Ovary (tissue), 9 donors: ENCODE results near the gene ZDHHC24. TPM values are rescaled to one million over a fixed set of nuclear protein-coding genes. Genes with fewer than 3 reads are reported as not detected.
A peak's percentile ranks its signal among the peaks of the same experiment; 100 is the strongest.

Source experiments
- DNase-seq, 5 donors: peaks; one replicate each; pipeline ENCODE4 v3.0.0-alpha.2; 2019 to 2020
- H3K27ac ChIP-seq, 2 donors: fragments of 200-600 bp; one replicate each; pipeline versions ENCODE4 v1.5.1 to v1.8.0; 2019 to 2022
- H3K27me3 ChIP-seq: fragments of 200-600 bp; one replicate; pipeline ENCODE4 v1.8.0; 2022
- H3K36me3 ChIP-seq: fragments of 200-600 bp; sonication (generic); one replicate; pipeline ENCODE4 v1.5.1; 2019
- H3K4me1 ChIP-seq: one replicate; pipeline ENCODE4 v1.8.1; 2013; ENCODE audit warnings: mild to moderate bottlenecking, moderate library complexity; ENCODE audit not compliant: insufficient read depth
- H3K4me3 ChIP-seq: fragments of 200-600 bp; sonication (generic); one replicate; pipeline ENCODE4 v1.5.1; 2017
- H3K9me3 ChIP-seq, 2 donors: fragments of 200-600 bp in 1 of 2; sonication (generic) in 1 of 2; one replicate each; pipeline versions ENCODE4 v1.5.1 to v1.8.1; 2013 to 2019; ENCODE audit warnings: mild to moderate bottlenecking in 1 of 2, moderate library complexity in 1 of 2
- EP300 ChIP-seq: sonication (generic); formaldehyde crosslinking; IDR thresholded peaks from one replicate; pipeline ENCODE4 v1.6.1; 2017; ENCODE audit warnings: antibody characterized with exemption
- POLR2A ChIP-seq: fragments of 450-650 bp; IDR thresholded peaks from one replicate; pipeline ENCODE4 v1.6.1; 2017; ENCODE audit warnings: antibody characterized with exemption, mild to moderate bottlenecking, moderate library complexity
- WGBS, 3 donors: extraction: QIAGEN DNeasy Blood & Tissue Kit in 1 of 3; methylation state at CpG; one replicate each; pipeline versions ENCODE4 v1.1.5 to v1.1.7; 2013 to 2017; 5-methylcytosine and 5-hydroxymethylcytosine counted together
- intact Hi-C, 4 donors: fragments of 100-400 bp; cut with DNase I; formaldehyde crosslinking; loops; one replicate each; pipeline versions ENCODE4 v1.11.0 to v1.15.1; 2022 to 2023
- polyA plus RNA-seq, 2 donors: library from polyadenylated mRNA; stranded (reverse); fragments of 200-250 nt in 1 of 2; fragments of 350-450 nt in 1 of 2; fragmentation: Illumina TruSeq in 1 of 2; extraction: RNeasy Lipid Tissue Mini Kit (QIAGEN cat#74804) in 1 of 2; gene quantifications; one replicate each; pipeline ENCODE4 v1.2.3, GENCODE V29; 2013 to 2014
- total RNA-seq, 7 donors: library from RNA; depleted of rRNA in 2 of 7; stranded (reverse); fragments of >200 nt in 2 of 7; fragmentation: NEBNext Ultra II Directional in 3 of 7; extraction: Animal tissue kit (Norgen Biotek cat#: 25700) in 3 of 7; gene quantifications; one replicate each; pipeline versions ENCODE4 v1.1.0 to v1.2.4, GENCODE V29; 2016 to 2023
- TF ChIP-seq, protein P1 (sequence below), 3 donors: fragments of 450-650 bp in 2 of 3; fragments of 200-600 bp in 1 of 3; IDR thresholded peaks; one replicate each; pipeline versions ENCODE4 v1.5.1 to v1.8.0; 2016 to 2022; ENCODE audit warnings: antibody characterized with exemption in 3 of 3, mild to moderate bottlenecking in 1 of 3
- donor health status: DM: no; HTN: no; CAD: no; lungs with moderate emphysema.
- donor health status: DM: no; HTN: no; CAD: no.
- donor health status: Bipolar disorder and iron deficiency.
- donor health status: DM: yes; HTN: yes; CAD: no.
- donor health status: DM: no; HTN: no; CAD: no.
- donor health status: DM: yes; HTN: yes; CAD: no.

ZDHHC24 gene
- total and polyA plus RNA-seq, 9 donors: 5.1 to 14.5 (median 8.9) TPM

DNA sequence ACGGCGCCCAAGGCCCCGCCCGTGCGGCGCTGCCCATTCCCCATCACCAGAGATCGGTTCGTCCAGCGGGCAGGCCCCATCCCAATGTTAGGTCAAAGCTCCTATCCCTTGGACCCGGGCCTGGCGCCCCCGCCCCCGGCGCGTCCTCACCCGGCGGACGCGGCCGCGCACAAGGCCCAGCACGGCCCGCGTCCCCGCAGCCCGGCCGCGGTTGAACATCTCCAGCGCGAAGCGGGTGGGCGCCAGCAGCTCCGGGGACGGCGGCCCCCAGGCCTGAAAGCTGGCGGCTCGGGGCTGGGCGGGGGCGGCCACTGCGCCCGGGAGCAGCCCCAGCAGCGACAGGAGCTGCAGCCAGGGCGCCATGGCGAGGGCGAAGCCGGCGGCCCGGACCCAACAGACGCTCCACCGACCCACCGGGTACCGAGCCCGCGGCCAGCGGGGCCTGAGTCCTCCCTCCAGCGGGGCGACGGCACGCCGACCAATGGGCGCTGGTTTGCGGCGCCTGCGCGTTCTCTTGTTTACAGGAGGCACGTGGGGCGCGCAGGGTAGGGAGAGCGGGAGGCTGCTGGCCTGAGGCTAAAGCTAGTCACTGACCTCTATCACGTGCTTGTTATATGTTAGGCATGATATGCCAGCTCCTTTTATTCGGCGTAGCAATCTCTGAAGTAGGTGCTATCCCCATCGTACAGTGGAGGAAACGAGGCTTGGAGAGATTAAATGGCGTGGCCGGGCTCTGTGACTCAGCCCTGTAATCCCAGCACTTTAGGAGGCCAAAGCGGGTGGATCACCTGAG is 22.5 kb upstream of the ZDHHC24 start, which contains the start of gene CTSF:
TSS of gene CTSF (minus strand) at position 483 of the 793 bp plus-strand sequence. CDS start at position 363, 120 bp downstream.
- Histone ChIP-seq H3K36me3 (no peaks in the 10 kb centered on the region), H3K27ac (peak within 1 kb of the TSS; percentile 35 to 47), H3K4me1 (peaks cover 7% of the 10 kb centered on the region), H3K9me3 (no peaks in the 10 kb centered on the region), H3K27me3 (no peaks in the 10 kb centered on the region), H3K4me3 (peak within 1 kb of the TSS; percentile 50)
- TF ChIP-seq, protein P1, sequence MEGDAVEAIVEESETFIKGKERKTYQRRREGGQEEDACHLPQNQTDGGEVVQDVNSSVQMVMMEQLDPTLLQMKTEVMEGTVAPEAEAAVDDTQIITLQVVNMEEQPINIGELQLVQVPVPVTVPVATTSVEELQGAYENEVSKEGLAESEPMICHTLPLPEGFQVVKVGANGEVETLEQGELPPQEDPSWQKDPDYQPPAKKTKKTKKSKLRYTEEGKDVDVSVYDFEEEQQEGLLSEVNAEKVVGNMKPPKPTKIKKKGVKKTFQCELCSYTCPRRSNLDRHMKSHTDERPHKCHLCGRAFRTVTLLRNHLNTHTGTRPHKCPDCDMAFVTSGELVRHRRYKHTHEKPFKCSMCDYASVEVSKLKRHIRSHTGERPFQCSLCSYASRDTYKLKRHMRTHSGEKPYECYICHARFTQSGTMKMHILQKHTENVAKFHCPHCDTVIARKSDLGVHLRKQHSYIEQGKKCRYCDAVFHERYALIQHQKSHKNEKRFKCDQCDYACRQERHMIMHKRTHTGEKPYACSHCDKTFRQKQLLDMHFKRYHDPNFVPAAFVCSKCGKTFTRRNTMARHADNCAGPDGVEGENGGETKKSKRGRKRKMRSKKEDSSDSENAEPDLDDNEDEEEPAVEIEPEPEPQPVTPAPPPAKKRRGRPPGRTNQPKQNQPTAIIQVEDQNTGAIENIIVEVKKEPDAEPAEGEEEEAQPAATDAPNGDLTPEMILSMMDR (IDR thresholded peaks at IDR 0.05): no peak
- TF ChIP-seq POLR2A: peak; percentile 44
- peak; percentile 85 to 93 (median 89) for DNase-seq
- intact Hi-C loops: no loop called here
- 1 to 2% (median 1%) methylated on average over 41 to 77 of the region's 77 CpGs for WGBS, 3 donors

DNA sequence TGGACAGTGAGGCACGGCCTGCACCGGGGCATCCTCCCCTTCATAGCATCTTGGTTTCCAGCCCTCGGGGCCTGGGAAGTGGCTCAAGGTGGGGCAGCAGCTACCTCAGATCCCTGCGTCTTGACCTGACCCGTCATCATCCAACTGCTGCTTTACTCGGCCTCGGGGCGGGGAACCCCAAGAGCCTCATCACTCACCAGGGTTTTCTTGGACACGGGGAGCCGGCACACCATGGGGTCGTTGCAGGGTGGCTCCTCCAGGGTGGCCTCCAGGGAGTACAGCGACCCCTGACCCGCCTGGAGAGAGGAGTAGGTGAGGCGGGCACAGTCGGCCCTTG is 21.9 kb upstream of the ZDHHC24 start:
- DNase-seq: no peak
- peaks cover 7% of the 10 kb centered on the region for H3K4me1 ChIP-seq
- peak overlapping the region; percentile 50 for H3K4me3 ChIP-seq
- no peak for TF ChIP-seq EP300
- TF ChIP-seq, protein P1 (IDR thresholded peaks at IDR 0.05): no peak
- no peak for TF ChIP-seq POLR2A
- no peaks in the 10 kb centered on the region for H3K36me3 ChIP-seq
- intact Hi-C loops: no loop called here
- H3K27ac ChIP-seq: peak overlapping the region; percentile 35 to 47
- H3K27me3 ChIP-seq: no peaks in the 10 kb centered on the region
- no peaks in the 10 kb centered on the region for H3K9me3 ChIP-seq
- WGBS, 3 donors: 23 to 45% (median 40%) methylated on average over 9 to 15 of the region's 15 CpGs

DNA sequence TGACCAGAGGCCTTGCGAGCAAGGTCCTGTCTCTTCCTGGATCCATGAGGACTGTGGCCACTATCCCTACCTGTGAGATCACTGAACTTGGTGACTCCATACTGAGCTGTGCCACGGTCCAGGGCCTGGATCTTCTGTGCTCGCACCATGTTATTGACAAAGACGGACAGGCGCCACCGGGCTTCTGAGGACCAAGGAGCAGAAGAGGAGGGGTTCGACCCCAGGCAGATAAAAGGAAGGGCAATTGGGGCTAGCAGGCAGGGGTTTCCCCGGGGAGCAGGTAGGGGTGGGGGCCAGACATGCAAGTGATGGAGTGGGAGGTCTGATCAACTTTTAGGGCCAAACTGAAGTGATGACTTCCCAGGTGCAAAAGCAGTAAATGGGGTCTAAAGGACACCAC is 20.4 kb upstream of the ZDHHC24 start:
- no peak for TF ChIP-seq EP300
- no peak for TF ChIP-seq POLR2A
- TF ChIP-seq, protein P1 (IDR thresholded peaks at IDR 0.05): no peak
- DNase-seq: no peak
- Histone ChIP-seq H3K27ac (no peak overlapping the region), H3K27me3 (no peaks in the 10 kb centered on the region), H3K4me3 (no peak overlapping the region), H3K4me1 (peaks cover 7% of the 10 kb centered on the region), H3K36me3 (no peaks in the 10 kb centered on the region), H3K9me3 (no peaks in the 10 kb centered on the region)
- intact Hi-C loops: no loop called here
- 92 to 99% (median 93%) methylated on average over 8 of the region's 8 CpGs for WGBS, 3 donors

DNA sequence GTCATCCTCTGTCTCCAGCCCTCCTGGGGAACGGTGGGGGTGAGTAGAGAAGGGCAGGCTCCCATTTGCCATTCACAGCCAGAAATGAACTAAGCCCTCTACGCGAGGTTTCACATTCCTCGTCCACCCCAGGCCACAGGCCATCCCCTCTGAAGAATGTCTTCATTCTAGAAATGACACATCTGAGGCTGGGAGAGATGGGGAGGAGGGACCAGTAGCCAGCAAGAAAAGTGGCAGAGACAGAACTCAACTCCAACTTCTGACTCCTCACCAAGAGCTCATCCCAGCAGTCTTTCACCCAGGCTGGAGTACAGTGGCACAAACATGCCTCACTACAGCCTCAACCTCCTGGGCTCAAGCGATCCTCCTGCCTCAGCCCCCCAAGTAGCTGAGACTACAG is 19.1 kb upstream of the ZDHHC24 start:
- Histone ChIP-seq H3K36me3 (no peaks in the 10 kb centered on the region), H3K4me3 (no peak overlapping the region), H3K9me3 (no peaks in the 10 kb centered on the region), H3K27ac (no peak overlapping the region), H3K4me1 (peaks cover 7% of the 10 kb centered on the region), H3K27me3 (no peaks in the 10 kb centered on the region)
- intact Hi-C loops: no loop called here
- 84 to 92% (median 87%) methylated on average over 5 of the region's 5 CpGs for WGBS, 3 donors
- no peak for TF ChIP-seq EP300
- TF ChIP-seq, protein P1 (IDR thresholded peaks at IDR 0.05): no peak
- DNase-seq: no peak
